ENCODE data around the gene CTTNBP2. TPM values are rescaled to one million over a fixed set of nuclear protein-coding genes. Genes with fewer than 3 reads are reported as not detected.
A peak's percentile ranks its signal among the peaks of the same experiment; 100 is the strongest.

The CTTNBP2 gene
- total and polyA plus RNA-seq, 10 of the 15 experiments (the other 5 are each of a cell fraction or from before 2014, with no cell fraction given): 0.04 to 0.43 TPM; not detected in 8

GRCh38 chr7:117872561-117873309 lies 506 bp downstream of the CTTNBP2 start:
- H3K27me3 ChIP-seq (replicated peaks in 1 of 2; ENCODE audit: control insufficient read depth in 2 of 2, insufficient read depth in 2 of 2, low read length in 1 of 2): peaks cover 6 to 24% of the 10 kb centered on the region in 2 experiments
- BruUV-seq (replicated peaks): no TSS peak
- ChIA-PET RAD21 (ENCODE audit: unreplicated experiment) (no interaction called here), CTCF (no interaction called here), SMC1A (ENCODE audit: uncharacterized antibody, unreplicated experiment) (no interaction called here), POLR2A (no interaction called here)
- H3K4me3 ChIP-seq: no peak overlapping the region
- H3K27ac ChIP-seq (ENCODE audit: control insufficient read depth, insufficient read depth): no peak overlapping the region
- no peaks in the 10 kb centered on the region for H3K4me1 ChIP-seq (ENCODE audit: control insufficient read depth, insufficient read depth, low read length)
- DNase-seq (ENCODE audit: low read depth, low spot score) (no peak), ATAC-seq (no peak), FAIRE-seq (no peak)
- 0 out of 2 replicates have a peak overlapping the region, but pooled peaks have one; percentile 3 for H3K4me2 ChIP-seq (ENCODE audit: control insufficient read depth, insufficient read depth)
- no peaks in the 10 kb centered on the region; the same call in 1 of the 2 replicates for H4K20me1 ChIP-seq (ENCODE audit: control insufficient read depth, insufficient read depth)
- intact Hi-C loops (cut with micrococcal nuclease; ENCODE audit: unreplicated experiment): no loop called here
- no peaks in the 10 kb centered on the region; the same call in 2 of the 3 replicates for H3K9me3 ChIP-seq (replicated peaks; ENCODE audit: control insufficient read depth, insufficient read depth, low read length)
- no peaks in the 10 kb centered on the region for H3K79me2 ChIP-seq (ENCODE audit: control insufficient read depth, insufficient read depth, low read length)
- 30% methylated on average over 40 of the region's 57 CpGs for WGBS (ENCODE audit: insufficient coverage, insufficient replicate concordance, low lambda C conversion rate, missing lambda C conversion rate)
- no peak overlapping the region for H3K9ac ChIP-seq (ENCODE audit: control insufficient read depth, insufficient read depth, low read length)
- no peaks in the 10 kb centered on the region for H3K36me3 ChIP-seq (ENCODE audit: control insufficient read depth in 2 of 2, insufficient read depth in 2 of 2, low read length in 1 of 2)
- no peak overlapping the region for H2AFZ ChIP-seq (ENCODE audit: control insufficient read depth, low read depth, low read length)
- in situ Hi-C loops (cut with MboI): no loop called here
- TF ChIP-seq ZBTB4 (CRISPR knock-in tag; IDR thresholded peaks at IDR 0.05) (no peak), USF2 (IDR thresholded peaks at IDR 0.05; ENCODE audit: borderline replicate concordance, low read depth, low read length) (no peak), YBX1 (IDR thresholded peaks at IDR 0.05) (no peak), SREBF2 (IDR thresholded peaks at IDR 0.05; ENCODE audit: low read length) (no peak), MYB (IDR thresholded peaks at IDR 0.05; ENCODE audit: borderline replicate concordance, low read depth, low read length) (no peak), PAX5 (IDR thresholded peaks at IDR 0.05; ENCODE audit: borderline replicate concordance, low read depth, low read length) (no peak), CREM (IDR thresholded peaks at IDR 0.05; ENCODE audit: low read depth) (no peak), BACH1 (IDR thresholded peaks at IDR 0.05; ENCODE audit: borderline replicate concordance) (no peak), SPI1 (IDR thresholded peaks at IDR 0.05; ENCODE audit: borderline replicate concordance, insufficient read depth, low read depth, low read length) (no peak), MXI1 (IDR thresholded peaks at IDR 0.05; ENCODE audit: low read depth, low read length) (no peak), FOXK2 (IDR thresholded peaks at IDR 0.05) (no peak), KLF5 (IDR thresholded peaks at IDR 0.05; ENCODE audit: partially characterized antibody) (no peak), HDAC2 (IDR thresholded peaks at IDR 0.05) (no peak), LARP7 (IDR thresholded peaks at IDR 0.05) (no peak), ESRRA (IDR thresholded peaks at IDR 0.05; ENCODE audit: low read length) (no peak), NKRF (conservative IDR thresholded peaks at IDR 0.05) (no peak)
- TF ChIP-seq, protein P1, sequence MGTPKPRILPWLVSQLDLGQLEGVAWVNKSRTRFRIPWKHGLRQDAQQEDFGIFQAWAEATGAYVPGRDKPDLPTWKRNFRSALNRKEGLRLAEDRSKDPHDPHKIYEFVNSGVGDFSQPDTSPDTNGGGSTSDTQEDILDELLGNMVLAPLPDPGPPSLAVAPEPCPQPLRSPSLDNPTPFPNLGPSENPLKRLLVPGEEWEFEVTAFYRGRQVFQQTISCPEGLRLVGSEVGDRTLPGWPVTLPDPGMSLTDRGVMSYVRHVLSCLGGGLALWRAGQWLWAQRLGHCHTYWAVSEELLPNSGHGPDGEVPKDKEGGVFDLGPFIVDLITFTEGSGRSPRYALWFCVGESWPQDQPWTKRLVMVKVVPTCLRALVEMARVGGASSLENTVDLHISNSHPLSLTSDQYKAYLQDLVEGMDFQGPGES (IDR thresholded peaks at IDR 0.05): no peak
